Cardiac muscle cell (in vitro differentiated cells and primary cell): Measurements from ENCODE around the gene SLC2A9. TPM values are rescaled to one million over a fixed set of nuclear protein-coding genes. Genes with fewer than 3 reads are reported as not detected.

Experiments used
- DNase-seq, 2 donors: peaks; one replicate each; pipeline versions ENCODE4 v3.0.0 to v3.0.0-alpha.2; 2010 to 2017; ENCODE audit warnings: low read depth in 1 of 2, low spot score in 1 of 2
- H3K27ac ChIP-seq: fragments of 200-600 bp; sonication (generic); 2 replicates; pipeline ENCODE4 v1.5.1; 2016
- H3K27me3 ChIP-seq: fragments of 200-600 bp; sonication (generic); 2 replicates; pipeline ENCODE4 v1.6.0; 2016; ENCODE audit warnings: control low read depth
- H3K36me3 ChIP-seq: fragments of 200-600 bp; sonication (generic); 2 replicates; pipeline ENCODE4 v1.5.1; 2016; ENCODE audit warnings: control low read depth
- H3K4me1 ChIP-seq: fragments of 200-600 bp; sonication (generic); 2 replicates; pipeline ENCODE4 v1.8.1; 2017; ENCODE audit warnings: low read depth, mild to moderate bottlenecking, mixed run types
- H3K4me3 ChIP-seq: fragments of 200-600 bp; sonication (generic); 2 replicates; pipeline ENCODE4 v1.5.1; 2016; ENCODE audit warnings: mild to moderate bottlenecking
- H3K9me3 ChIP-seq: fragments of 200-600 bp; sonication (generic); 2 replicates; pipeline ENCODE4 v1.5.1; 2017; ENCODE audit warnings: low read depth, mild to moderate bottlenecking, control low read depth
- CTCF ChIP-seq: IDR thresholded peaks from 2 replicates; pipeline ENCODE4 v1.5.1; 2012; ENCODE audit warnings: low read depth, mild to moderate bottlenecking, low read length
- polyA plus RNA-seq: library from polyadenylated mRNA; unstranded; fragments of >200 nt; fragmentation: Nextera tagmentation; extraction: Ambion mirVana; gene quantifications from 2 replicates; pipeline ENCODE4 v1.2.1, GENCODE V29; 2016
- total RNA-seq: library from RNA; depleted of rRNA; stranded (reverse); fragments of >200 nt; gene quantifications from 2 replicates; pipeline ENCODE4 v1.2.3, GENCODE V29; 2016

Gene SLC2A9
- total and polyA plus RNA-seq, 2 experiments from 2014 or later, result 0.42 to 1.1 TPM

- no peak for TF ChIP-seq CTCF
- no peak overlapping the region for H3K27ac ChIP-seq
- no peaks in the 10 kb centered on the region for H3K4me1 ChIP-seq
- no peaks in the 10 kb centered on the region for H3K36me3 ChIP-seq
- no peak for DNase-seq
- no peaks in the 10 kb centered on the region for H3K9me3 ChIP-seq
- no peaks in the 10 kb centered on the region for H3K27me3 ChIP-seq
- H3K4me3 ChIP-seq, result no peak overlapping the region
These were observed 84.2 kb downstream of the SLC2A9 start for GRCh38 chr4:9937078-9937477.

- no peaks in the 10 kb centered on the region for H3K4me1 ChIP-seq
- no peak for DNase-seq
- no peaks in the 10 kb centered on the region for H3K36me3 ChIP-seq
- no peaks in the 10 kb centered on the region for H3K9me3 ChIP-seq
- no peaks in the 10 kb centered on the region for H3K27me3 ChIP-seq
- H3K4me3 ChIP-seq, result no peak overlapping the region
- H3K27ac ChIP-seq, result no peak overlapping the region
- TF ChIP-seq CTCF, result no peak
These were observed 85.1 kb downstream of the SLC2A9 start for GRCh38 chr4:9936129-9936644.

GRCh38 chr4:9933956-9934355 is 87.3 kb downstream of the SLC2A9 start:
- Histone ChIP-seq H3K4me1 (no peaks in the 10 kb centered on the region), H3K27me3 (no peaks in the 10 kb centered on the region), H3K36me3 (no peaks in the 10 kb centered on the region), H3K9me3 (no peaks in the 10 kb centered on the region), H3K4me3 (no peak overlapping the region), H3K27ac (no peak overlapping the region)
- DNase-seq, result no peak
- no peak for TF ChIP-seq CTCF

DNA sequence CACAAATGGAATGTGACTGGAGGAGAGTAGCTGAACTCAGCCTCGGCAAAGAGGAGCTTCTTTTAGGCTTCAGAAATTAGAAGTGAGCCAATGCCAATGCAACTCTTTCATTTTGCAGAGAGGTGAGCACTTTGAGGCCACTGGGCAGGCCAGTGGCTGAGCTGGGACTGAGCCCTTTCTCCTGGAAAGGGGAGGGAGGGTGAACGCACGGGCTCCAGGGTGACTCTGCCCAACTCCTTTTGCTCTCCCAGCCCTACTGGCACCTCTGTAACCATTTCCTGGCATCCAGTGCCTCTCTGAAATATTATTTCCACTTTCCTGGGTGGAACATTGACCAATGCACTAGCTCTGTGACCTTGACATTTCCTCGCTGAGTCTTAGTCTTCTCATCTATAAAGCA is 88.1 kb downstream of the SLC2A9 start:
- Histone ChIP-seq H3K27me3 (no peaks in the 10 kb centered on the region), H3K36me3 (no peaks in the 10 kb centered on the region), H3K4me1 (no peaks in the 10 kb centered on the region), H3K9me3 (no peaks in the 10 kb centered on the region), H3K4me3 (no peak overlapping the region), H3K27ac (no peak overlapping the region)
- DNase-seq, result no peak
- TF ChIP-seq CTCF, result no peak

- no peak for TF ChIP-seq CTCF
- Histone ChIP-seq H3K27me3 (no peaks in the 10 kb centered on the region), H3K4me1 (no peaks in the 10 kb centered on the region), H3K36me3 (no peaks in the 10 kb centered on the region), H3K27ac (no peak overlapping the region), H3K9me3 (no peaks in the 10 kb centered on the region), H3K4me3 (no peak overlapping the region)
- peak in 1 of 2 donors; percentile 28 for DNase-seq
These were observed 88.5 kb downstream of the SLC2A9 start for GRCh38 chr4:9932771-9933170.

DNA sequence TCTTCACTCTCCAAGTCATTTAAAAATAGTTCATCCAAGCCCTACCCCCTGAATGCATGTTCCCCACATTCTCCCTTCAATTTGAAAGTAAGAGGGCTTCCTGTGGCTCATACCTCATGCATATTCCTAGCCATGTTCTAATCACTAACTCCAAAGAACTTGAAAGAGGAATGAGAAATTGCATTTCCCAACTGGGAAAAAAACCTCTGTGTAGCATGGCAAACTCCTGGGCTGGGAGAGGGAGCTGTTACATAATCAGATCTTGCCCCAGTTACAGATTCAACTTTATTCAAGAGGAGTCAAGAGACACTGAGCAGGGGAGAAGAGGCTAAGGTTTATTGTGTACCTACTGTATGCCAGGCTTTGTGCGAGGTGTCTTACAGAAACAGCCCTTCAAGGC is 90.2 kb downstream of the SLC2A9 start:
- H3K36me3 ChIP-seq, result no peaks in the 10 kb centered on the region
- H3K4me1 ChIP-seq, result no peaks in the 10 kb centered on the region
- H3K9me3 ChIP-seq, result no peaks in the 10 kb centered on the region
- H3K4me3 ChIP-seq, result no peak overlapping the region
- DNase-seq, result no peak
- H3K27ac ChIP-seq, result no peak overlapping the region
- TF ChIP-seq CTCF, result no peak
- no peaks in the 10 kb centered on the region for H3K27me3 ChIP-seq
